HUDEP-2 (cell line): ENCODE results near the gene PRIM1.
"Not testable (repeated sequence)": the region's sequence is repeated elsewhere in the genome, so short reads cannot be mapped to it uniquely, and the experiment has no call there.

Experiments used
- DNase-seq, 76 experiments: peaks; one replicate each; lab custom pipeline; 2025; ENCODE audit not compliant: unreplicated experiment in 76 of 76; lab: John Stamatoyannopoulos, UW

The PRIM1 gene

GRCh38 chr12:56751712-56752598, at the start of gene PRIM1:
PRIM1 (minus strand) TSS chr12:56752323; CDS start chr12:56752298, 25 bp downstream.
- DNase-seq: peak in 74 of 76 experiments; percentile 28 to 91 (median 80)

DNA sequence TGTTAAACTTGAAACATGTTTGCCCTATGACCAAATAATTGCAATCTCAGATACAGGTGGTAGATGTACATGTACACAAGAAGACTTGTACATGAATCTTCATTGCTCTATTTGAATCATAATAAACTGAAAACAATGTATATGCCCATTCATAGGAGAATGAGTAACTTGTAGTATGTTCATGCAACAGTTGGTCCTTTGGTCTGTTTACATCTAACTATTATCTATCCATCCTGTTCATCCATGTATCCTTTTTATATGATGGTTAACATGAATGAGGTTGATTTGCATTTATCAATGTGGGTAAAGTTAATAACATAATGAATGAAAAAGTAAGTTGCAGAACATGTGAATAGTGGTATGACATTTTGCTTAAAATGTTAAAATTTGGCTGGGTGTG, 48.1 kb upstream of the PRIM1 start:
- no peak for DNase-seq

GRCh38 chr12:56799345-56799744, 47.2 kb upstream of the PRIM1 start:
- DNase-seq: not testable (repeated sequence)

- DNase-seq: not testable (repeated sequence)
Measured at GRCh38 chr12:56795791-56796190, 43.7 kb upstream of the PRIM1 start.

DNA sequence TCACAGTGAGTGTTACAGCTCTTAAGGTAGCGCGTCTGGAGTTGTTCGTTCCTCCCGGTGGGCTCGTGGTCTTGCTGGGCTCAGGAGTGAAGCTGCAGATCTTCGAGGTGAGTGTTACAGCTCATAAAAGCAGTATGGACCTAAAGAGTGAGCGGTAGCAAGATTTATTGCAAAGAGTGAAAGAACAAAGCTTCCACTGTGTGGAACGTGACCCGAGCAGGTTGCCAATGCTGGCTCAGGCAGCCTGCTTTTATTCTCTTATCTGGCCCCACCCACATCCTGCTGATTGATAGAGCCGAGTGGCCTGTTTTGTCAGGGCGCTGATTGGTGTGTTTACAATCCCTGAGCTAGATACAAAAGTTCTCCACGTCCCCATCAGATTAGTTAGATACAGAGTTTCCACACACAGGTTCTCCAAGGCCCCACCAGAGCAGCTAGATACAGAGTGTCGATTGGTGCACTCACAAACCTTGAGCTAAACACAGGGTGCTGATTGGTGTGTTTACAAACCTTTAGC, 43.0 kb upstream of the PRIM1 start:
- peak in 1 of 76 experiments; percentile 2 for DNase-seq

DNA sequence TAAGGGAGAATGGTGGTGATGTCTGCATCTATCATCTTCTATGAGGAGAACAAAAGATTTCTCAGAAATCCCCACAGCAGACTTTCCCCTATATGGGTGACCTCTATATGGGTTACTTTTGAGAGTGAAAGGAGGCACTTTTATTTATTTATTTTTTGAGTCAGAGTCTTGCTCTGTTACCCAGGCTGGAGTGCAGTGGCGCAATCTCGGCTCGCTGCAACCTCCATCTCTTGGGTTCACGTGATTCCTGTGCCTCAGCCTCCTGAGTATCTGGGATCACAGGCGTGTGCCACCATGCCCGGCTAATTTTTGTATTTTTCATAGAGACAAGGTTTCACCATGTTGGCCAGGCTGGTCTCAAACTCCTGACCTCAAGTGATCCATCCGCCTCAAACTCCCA, 41.0 kb upstream of the PRIM1 start:
- DNase-seq: not testable (repeated sequence)

DNA sequence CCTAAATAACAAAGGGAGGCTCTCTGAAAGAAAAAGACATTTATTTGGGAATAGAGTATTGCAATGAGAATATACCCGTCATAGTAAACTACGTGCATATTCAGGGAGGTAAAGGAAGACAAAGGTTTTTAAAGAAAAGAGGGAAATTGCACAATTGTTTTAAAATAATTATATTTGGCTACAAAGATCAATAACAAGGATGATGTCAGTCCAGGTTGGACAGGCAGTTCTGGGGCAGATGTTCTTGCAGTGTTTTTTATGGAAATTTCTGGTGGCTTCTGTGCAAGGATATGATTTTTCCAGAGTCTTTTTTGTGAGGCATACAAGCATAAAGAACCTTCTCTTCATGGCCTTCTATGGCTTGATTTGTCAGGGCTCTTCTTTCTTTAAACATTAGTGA, 40.6 kb upstream of the PRIM1 start:
- DNase-seq: no peak

GRCh38 chr12:56789429-56789828, 37.3 kb upstream of the PRIM1 start:
- DNase-seq: not testable (repeated sequence)

GRCh38 chr12:56787498-56787897, 35.4 kb upstream of the PRIM1 start:
- no peak for DNase-seq

GRCh38 chr12:56785874-56786273, 33.8 kb upstream of the PRIM1 start:
- DNase-seq: no peak

DNA sequence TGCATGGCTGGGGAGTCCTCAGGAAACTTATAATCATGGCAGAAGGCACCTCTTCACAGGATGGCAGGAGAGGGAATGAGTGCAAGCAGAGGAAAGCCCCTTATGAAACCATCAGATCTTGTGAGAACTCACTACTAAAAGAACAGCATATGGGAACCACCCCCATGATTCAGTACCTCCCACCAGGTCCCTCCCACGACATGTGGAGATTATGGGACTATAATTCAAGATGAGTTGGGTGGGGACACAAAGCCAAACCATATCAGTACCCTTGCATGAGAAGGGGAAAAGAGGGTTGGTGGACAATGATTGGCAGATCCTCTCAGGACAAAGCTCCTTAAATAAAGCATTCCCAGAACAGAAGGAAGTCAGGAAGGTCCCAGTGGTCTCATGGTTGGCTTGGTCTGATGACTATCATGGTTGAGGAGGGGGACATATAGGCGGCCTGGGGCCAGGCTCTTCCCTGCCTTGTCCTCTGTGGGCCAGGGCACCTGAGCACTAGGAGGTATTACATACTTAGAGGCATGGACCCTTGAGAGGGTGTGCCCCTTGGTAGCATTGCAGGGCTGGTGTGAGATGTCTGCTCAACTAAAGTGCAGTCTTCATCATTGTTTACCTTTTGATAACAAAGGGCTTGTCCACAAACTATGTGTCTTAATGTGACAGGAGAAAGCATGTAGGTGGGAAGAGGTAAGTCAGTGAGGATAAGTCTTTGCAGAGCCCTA, 33.2 kb upstream of the PRIM1 start:
- peak in 38 of 76 experiments; percentile 1 to 69 (median 26) for DNase-seq

GRCh38 chr12:56781726-56782125, 29.6 kb upstream of the PRIM1 start:
- no peak for DNase-seq

GRCh38 chr12:56778756-56779155, 26.6 kb upstream of the PRIM1 start:
- no peak for DNase-seq

GRCh38 chr12:56776654-56777053, 24.5 kb upstream of the PRIM1 start:
- DNase-seq: no peak

DNA sequence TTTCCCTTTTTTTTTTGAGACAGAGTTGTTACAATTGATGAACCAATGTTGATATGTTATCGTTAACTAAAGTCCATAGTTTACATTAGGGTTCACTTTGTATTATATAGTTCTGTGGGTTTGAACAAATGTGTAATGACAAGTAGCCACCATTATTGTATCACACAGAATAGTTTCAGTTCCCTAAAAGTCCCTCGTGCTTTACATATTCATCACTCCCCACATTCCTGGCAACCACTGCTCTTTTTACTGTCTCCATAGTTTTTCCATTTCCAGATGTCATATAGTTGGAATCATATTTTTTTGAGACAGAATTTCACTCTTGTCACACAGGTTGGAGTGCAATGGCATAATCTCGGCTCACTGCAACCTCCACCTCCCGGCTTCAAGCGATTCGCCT, 23.5 kb upstream of the PRIM1 start:
- DNase-seq: no peak

DNA sequence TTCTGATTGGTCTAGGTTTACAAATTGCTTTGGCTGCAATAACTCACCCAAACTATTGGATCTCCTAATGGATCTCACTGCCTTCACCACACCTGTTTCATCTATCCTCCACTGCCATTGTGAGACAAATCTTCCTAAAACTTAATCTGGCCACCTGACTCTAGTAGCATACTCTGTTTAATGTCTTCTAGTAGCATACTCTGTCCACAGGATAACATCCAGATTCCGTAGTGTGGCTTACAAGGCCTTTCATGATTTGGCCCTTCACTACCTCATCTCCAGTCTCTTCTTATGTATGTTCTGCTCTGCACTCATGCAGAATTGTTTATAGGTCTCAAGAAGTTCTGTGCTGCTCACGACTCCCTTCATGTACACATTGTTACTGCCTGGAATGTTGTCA, 21.0 kb upstream of the PRIM1 start:
- DNase-seq: no peak

DNA sequence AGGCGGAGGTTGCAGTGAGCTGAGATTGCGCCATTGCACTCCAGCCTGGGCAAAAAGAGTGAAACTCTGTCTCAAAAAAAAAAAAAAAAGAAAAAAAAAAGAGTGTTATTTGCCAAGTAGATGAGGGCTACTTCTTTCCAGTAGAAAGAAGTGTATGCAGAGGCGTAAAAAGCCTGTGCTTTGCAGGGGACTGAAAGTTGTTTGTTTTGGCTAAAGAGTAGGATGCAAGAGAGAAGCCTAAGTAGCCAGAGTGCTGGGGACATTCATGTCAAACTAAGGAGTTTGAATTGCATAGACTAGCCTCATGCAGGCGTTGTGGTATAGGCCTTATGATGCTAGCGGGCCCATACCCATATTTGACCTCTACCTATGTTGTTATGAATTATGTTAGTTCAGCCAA, 20.5 kb upstream of the PRIM1 start:
- no peak for DNase-seq

DNA sequence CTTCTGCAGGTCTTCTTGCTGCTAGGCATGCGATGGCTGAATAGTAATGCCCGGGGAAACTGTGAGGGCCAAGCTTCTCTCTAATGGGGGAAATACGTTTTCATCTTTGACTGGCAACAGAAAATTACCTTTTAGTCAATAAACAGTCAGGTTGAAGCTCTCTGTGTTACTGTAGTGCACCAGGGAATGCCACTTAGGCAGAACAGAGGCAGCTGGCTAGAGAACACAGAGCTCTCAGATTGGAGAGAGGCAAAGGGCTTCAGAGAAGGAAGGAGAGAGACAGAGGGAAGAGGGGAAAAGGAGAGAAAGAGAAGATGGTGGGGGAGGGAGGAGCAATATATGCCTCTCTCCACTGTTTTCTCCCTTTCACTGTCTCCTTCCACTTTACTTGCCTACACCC, 17.7 kb upstream of the PRIM1 start:
- no peak for DNase-seq

- no peak for DNase-seq
Measured at GRCh38 chr12:56768424-56768823, 16.3 kb upstream of the PRIM1 start.

DNA sequence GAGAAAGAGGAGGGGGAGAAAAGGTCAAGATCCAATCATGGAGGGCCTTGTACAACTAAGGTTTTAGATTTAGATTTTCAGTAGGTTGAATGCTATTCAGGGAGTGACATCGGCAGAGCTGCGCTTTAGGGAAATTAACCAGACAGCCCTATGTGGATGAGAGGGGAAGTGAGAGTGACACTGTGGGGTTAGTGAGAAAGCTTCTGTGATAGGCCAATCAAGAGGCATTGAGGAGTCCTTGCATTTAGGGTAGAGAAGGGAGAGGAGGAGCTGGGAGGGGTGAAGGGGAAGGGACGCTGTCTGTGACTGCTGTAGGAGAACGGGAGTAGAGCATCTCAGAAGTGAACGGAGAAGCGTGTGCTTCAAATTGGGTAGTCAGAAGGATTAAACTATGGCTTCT, 14.4 kb upstream of the PRIM1 start:
- DNase-seq: no peak

- no peak for DNase-seq
Measured at GRCh38 chr12:56763753-56764657, 11.9 kb upstream of the PRIM1 start.
